ENCODE measurements around the gene INAFM2.

Gene INAFM2

DNA sequence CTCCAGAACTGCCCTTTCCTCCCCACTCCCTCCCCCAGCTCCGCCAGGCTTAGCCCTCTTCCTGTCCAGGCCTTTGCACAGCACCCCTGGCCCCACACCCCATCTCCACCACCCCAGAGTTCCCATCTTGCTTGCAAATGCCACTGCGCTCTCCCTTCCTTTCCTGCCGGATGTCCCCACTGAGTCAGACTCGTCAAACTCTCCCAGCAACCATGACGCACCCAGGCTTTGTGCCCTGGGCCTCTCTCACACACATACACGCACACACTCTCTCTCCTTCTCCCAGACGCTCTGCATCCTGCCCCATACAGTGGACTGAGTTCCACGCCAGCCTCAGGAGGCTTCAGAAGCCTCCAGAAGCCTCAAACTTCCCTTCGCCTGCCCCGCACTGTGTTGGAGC lies 20.0 kb downstream of the INAFM2 start:
- TF ChIP-seq, protein P1, sequence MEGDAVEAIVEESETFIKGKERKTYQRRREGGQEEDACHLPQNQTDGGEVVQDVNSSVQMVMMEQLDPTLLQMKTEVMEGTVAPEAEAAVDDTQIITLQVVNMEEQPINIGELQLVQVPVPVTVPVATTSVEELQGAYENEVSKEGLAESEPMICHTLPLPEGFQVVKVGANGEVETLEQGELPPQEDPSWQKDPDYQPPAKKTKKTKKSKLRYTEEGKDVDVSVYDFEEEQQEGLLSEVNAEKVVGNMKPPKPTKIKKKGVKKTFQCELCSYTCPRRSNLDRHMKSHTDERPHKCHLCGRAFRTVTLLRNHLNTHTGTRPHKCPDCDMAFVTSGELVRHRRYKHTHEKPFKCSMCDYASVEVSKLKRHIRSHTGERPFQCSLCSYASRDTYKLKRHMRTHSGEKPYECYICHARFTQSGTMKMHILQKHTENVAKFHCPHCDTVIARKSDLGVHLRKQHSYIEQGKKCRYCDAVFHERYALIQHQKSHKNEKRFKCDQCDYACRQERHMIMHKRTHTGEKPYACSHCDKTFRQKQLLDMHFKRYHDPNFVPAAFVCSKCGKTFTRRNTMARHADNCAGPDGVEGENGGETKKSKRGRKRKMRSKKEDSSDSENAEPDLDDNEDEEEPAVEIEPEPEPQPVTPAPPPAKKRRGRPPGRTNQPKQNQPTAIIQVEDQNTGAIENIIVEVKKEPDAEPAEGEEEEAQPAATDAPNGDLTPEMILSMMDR (IDR thresholded peaks at IDR 0.05; ENCODE audit: low read length): no peak
- no peak overlapping the region for H3K4me2 ChIP-seq (ENCODE audit: low read length)
- no peaks in the 10 kb centered on the region for H3K4me1 ChIP-seq (ENCODE audit: insufficient read depth, low read length, severe bottlenecking)
- H3K36me3 ChIP-seq (ENCODE audit: insufficient read depth, low read length): no peaks in the 10 kb centered on the region
- H3K27me3 ChIP-seq (ENCODE audit: insufficient read depth, low read length): no peaks in the 10 kb centered on the region; the same call in 1 of the 2 replicates
- H3K9me3 ChIP-seq (ENCODE audit: low read length): no peaks in the 10 kb centered on the region
- no peaks in the 10 kb centered on the region for H3F3A ChIP-seq (ENCODE audit: insufficient read depth, low read length)
- H3K9ac ChIP-seq (ENCODE audit: low read length): no peak overlapping the region
- no peak overlapping the region for H3K4me3 ChIP-seq (ENCODE audit: low read depth, low read length, poor library complexity, severe bottlenecking)
- H3K27ac ChIP-seq (ENCODE audit: low read depth, low read length, poor library complexity, severe bottlenecking): no peak overlapping the region
- H4K20me1 ChIP-seq (ENCODE audit: insufficient read depth, low read length): no peaks in the 10 kb centered on the region
- H2AFZ ChIP-seq (ENCODE audit: low read length): no peak overlapping the region
- H3K79me2 ChIP-seq (ENCODE audit: insufficient read depth, low read length): no peaks in the 10 kb centered on the region
- no peaks in the 10 kb centered on the region for H3K9me2 ChIP-seq (ENCODE audit: low read depth, low read length)

- no peaks in the 10 kb centered on the region for H3K9me3 ChIP-seq (ENCODE audit: low read length)
- H3K27me3 ChIP-seq (ENCODE audit: insufficient read depth, low read length): no peaks in the 10 kb centered on the region; the same call in 1 of the 2 replicates
- no peaks in the 10 kb centered on the region for H3F3A ChIP-seq (ENCODE audit: insufficient read depth, low read length)
- no peak overlapping the region for H2AFZ ChIP-seq (ENCODE audit: low read length)
- H3K4me1 ChIP-seq (ENCODE audit: insufficient read depth, low read length, severe bottlenecking): no peaks in the 10 kb centered on the region
- no peaks in the 10 kb centered on the region for H3K79me2 ChIP-seq (ENCODE audit: insufficient read depth, low read length)
- no peak overlapping the region for H3K27ac ChIP-seq (ENCODE audit: low read depth, low read length, poor library complexity, severe bottlenecking)
- no peaks in the 10 kb centered on the region for H3K36me3 ChIP-seq (ENCODE audit: insufficient read depth, low read length)
- no peak overlapping the region for H3K4me2 ChIP-seq (ENCODE audit: low read length)
- no peak overlapping the region for H3K9ac ChIP-seq (ENCODE audit: low read length)
- H3K9me2 ChIP-seq (ENCODE audit: low read depth, low read length): no peaks in the 10 kb centered on the region
- no peaks in the 10 kb centered on the region for H4K20me1 ChIP-seq (ENCODE audit: insufficient read depth, low read length)
- no peak overlapping the region for H3K4me3 ChIP-seq (ENCODE audit: low read depth, low read length, poor library complexity, severe bottlenecking)
- TF ChIP-seq EZH2 (IDR thresholded peaks at IDR 0.05; ENCODE audit: borderline replicate concordance, low read length): no peak
- TF ChIP-seq, protein P1 (IDR thresholded peaks at IDR 0.05; ENCODE audit: low read length): no peak
These were observed 20.7 kb downstream of the INAFM2 start for GRCh38 chr15:40344217-40344616.

- Histone ChIP-seq H3K79me2 (ENCODE audit: insufficient read depth, low read length) (no peaks in the 10 kb centered on the region), H3K9me3 (ENCODE audit: low read length) (no peaks in the 10 kb centered on the region), H3K9me2 (ENCODE audit: low read depth, low read length) (no peaks in the 10 kb centered on the region), H3K9ac (ENCODE audit: low read length) (no peak overlapping the region), H2AFZ (ENCODE audit: low read length) (no peak overlapping the region), H3K4me2 (ENCODE audit: low read length) (no peak overlapping the region), H4K20me1 (ENCODE audit: insufficient read depth, low read length) (no peaks in the 10 kb centered on the region), H3K27ac (ENCODE audit: low read depth, low read length, poor library complexity, severe bottlenecking) (no peak overlapping the region), H3K4me1 (ENCODE audit: insufficient read depth, low read length, severe bottlenecking) (no peaks in the 10 kb centered on the region), H3K4me3 (ENCODE audit: low read depth, low read length, poor library complexity, severe bottlenecking) (no peak overlapping the region), H3K27me3 (ENCODE audit: insufficient read depth, low read length) (no peaks in the 10 kb centered on the region; the same call in 1 of the 2 replicates), H3F3A (ENCODE audit: insufficient read depth, low read length) (no peaks in the 10 kb centered on the region), H3K36me3 (ENCODE audit: insufficient read depth, low read length) (no peaks in the 10 kb centered on the region)
- no peak for TF ChIP-seq EZH2 (IDR thresholded peaks at IDR 0.05; ENCODE audit: borderline replicate concordance, low read length)
- TF ChIP-seq, protein P1 (IDR thresholded peaks at IDR 0.05; ENCODE audit: low read length): peak; percentile 84
These were observed 21.2 kb downstream of the INAFM2 start for GRCh38 chr15:40344631-40345120.

All from OCI-LY1 (cell line).